OCI-M2 (cell line): ENCODE results near the gene IFIT3.
"Not testable (repeated sequence)": the region's sequence is repeated elsewhere in the genome, so short reads cannot be mapped to it uniquely, and the experiment has no call there.

Source experiments
- DNase-seq: peaks from one replicate; lab custom pipeline; 2025; ENCODE audit not compliant: unreplicated experiment; lab: John Stamatoyannopoulos, UW

IFIT3 gene

DNA sequence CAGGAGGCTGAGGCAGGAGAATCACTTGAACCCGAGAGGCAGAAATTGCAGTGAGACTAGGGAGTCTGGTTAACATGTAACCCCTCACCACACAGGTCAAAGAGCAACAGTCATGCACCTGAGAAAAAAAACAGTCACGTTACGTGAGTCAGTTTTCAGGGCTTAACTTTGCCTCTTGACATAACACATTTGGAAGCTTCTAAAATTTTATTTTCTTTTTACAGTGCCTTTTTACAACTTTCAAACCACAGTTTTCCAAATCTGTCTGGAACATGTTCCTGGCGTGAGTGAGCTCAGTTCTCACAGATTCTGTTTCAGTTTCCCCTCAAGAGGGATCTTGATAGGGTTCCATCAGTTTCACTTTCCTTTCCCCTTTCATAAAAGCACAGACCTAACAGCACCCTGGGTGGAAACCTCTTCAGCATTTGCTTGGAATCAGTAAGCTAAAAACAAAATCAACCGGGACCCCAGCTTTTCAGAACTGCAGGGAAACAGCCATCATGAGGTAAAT lies 4.4 kb downstream of the IFIT3 start:
- DNase-seq, result no peak

DNA sequence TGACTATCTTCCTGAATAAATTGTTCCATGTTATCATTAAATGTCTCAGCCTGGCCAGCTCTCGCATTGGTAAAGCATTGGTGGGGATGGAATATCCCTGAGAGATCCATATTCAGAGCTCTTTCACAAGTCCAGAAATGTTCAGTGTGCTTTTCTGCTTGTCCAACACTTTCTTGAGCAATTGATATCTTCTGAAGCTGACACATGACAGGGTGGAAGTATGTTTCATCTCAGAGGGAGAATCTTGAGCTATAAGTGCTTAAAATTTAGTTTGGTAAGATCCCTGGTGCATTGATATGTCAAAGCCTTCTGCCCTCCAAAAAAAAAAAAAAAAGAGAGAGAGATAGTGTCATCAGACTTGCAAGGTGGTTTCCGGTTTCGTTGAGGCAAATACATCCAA lies 7.4 kb downstream of the IFIT3 start:
- DNase-seq, result no peak

GRCh38 chr10:89336241-89336640 lies 8.4 kb downstream of the IFIT3 start:
- DNase-seq, result no peak

DNA sequence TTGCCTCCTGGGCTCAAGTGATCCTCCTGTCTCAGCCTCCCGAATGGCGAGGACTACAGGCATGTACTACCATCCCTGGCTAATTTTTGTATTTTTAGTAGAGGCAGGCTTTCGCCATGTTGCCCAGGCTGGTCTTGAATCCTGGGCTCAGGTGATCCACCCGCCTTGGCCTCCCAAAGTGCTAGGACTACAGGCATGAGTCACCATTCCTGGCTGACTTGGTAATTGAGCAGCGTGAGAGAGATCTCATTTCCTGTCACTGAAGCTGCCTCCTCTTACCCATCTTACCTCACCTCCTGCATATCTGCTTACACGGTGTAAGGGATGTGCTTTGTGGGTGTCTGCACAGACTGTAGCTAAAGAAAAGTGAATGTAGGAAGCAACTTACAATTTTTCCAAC lies 9.7 kb downstream of the IFIT3 start:
- no peak for DNase-seq

- no peak for DNase-seq
Observed at GRCh38 chr10:89338713-89339112, 10.9 kb downstream of the IFIT3 start.

GRCh38 chr10:89339875-89340274 lies 12.1 kb downstream of the IFIT3 start:
- DNase-seq, result no peak

DNA sequence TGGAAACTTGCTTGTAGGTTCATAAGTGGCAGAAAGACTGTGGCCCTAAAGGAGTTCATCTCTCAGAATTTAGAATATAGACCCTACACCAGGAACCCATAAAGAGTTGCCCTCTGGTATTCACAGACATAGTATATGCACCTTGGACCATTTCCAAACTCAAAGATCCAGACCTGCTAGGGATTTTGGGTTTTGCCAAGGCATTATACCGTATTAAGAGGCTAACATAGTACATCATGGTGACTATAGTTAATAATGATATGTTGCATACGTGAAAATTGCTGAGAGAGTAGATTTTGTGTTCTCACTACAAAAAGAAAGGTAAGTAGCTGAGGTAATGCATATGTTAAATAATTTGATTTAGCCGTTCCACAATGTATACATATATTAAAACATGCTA lies 13.9 kb downstream of the IFIT3 start:
- no peak for DNase-seq

GRCh38 chr10:89342206-89342958 lies 14.6 kb downstream of the IFIT3 start:
- no peak for DNase-seq

- no peak for DNase-seq
Observed at GRCh38 chr10:89343089-89343767, 15.4 kb downstream of the IFIT3 start.

DNA sequence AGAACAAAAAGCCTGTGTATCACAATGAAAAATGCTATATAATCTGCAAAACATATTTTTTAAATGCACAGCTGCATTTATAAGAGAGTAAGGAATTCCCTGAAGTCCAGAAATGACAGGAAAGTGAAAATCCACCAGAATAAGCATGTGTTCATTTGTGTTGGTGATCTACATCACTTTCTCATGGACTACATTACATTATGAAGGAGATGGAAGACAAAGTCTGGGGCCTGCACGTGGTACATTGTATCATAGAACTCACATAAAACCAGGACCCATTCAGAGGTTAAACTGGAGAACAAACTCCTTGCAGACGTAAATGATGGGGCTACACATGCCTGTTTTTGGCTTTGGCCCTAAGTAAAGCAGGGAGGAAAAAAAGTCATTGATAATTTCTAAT lies 16.4 kb downstream of the IFIT3 start:
- DNase-seq, result no peak

DNA sequence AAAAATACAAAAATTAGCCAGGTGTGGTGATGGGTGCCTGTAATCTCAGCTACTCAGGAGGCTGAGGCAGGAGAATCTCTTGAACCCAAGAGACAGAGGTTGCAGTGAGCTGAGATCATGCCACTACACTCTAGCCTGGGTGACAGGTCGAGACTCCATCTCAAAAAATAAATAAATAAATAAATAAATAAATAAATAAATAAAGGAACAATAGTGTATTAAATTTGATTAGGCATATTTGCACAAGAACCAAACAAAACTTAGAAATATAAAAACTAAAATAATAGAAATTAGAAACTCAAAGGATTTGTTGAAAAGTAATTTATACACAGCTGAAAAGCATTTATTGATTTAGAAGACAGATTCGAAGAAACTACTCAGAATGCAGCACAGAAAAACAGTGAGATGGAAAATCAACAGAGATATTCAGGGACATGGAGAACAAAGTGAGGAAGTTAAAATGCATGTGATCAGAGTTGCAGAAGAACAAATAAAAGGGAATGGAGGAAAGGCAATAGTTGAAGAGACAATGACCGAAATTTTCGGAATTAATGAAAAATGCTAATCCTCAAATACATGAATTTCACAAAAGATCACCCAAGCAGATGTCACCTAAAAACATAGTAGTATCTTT lies 17.7 kb downstream of the IFIT3 start:
- no peak for DNase-seq

DNA sequence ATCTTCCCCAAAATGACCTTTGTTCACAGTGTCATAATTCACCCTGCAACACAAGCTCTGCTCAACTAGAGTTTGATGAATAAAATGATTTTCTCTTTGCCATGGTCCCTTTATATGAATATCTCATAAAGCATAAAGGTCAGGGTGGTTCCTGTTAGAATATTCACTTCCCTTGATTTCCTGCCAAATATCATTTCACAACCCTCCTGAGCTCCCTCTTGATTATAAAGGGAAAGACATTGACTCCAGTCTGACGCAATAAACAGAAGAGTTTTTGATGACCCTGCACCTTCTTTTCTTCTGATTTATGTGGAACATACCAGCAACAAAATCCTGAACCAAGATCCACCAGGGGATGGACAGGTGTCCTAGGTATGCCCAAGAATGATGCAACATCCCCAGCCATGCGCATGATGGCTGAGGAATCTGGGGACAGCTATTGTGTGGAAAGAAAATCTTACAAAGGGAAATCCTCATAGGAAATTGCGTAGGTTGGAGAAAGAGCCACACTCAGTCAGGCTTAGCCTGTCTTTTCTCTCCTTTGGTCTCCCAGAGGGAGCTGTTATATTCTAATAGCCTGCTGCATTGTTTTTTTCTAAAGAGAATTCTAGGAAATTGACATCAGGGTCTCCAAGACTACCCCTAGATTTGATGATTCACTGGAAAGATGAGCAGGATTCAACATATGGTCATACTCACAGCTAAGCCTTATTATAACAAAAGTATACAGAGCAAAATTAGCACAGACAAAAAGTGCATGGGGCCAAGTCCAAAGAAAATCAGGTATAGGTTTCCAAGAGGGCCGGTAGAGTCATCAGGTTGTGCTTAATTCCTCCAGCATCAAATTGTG lies 18.8 kb downstream of the IFIT3 start:
- no peak for DNase-seq

GRCh38 chr10:89347701-89348457 lies 20.1 kb downstream of the IFIT3 start:
- no peak for DNase-seq

- no peak for DNase-seq
Observed at GRCh38 chr10:89348481-89348880, 20.7 kb downstream of the IFIT3 start.

DNA sequence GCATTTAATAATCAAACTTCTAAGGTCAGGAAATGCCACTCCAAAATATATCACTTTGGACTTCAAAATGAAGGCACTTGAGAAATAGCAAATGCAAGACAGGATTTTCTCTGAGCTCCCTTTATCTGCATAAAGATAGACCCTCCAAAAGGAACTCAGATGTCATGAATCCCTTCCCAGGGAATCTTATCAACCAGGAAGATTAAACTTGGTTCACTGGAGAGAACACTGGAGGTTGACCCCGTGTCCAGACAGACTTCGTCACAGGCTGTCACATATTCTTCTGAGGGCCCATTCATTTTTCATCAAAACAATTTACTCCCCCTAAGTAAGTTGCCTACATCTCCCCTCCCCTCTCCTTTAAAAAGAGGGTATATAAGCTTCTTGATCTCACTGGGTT lies 21.2 kb downstream of the IFIT3 start:
- DNase-seq, result no peak

- DNase-seq, result not testable (repeated sequence)
Observed at GRCh38 chr10:89350631-89351315, 23.0 kb downstream of the IFIT3 start.

DNA sequence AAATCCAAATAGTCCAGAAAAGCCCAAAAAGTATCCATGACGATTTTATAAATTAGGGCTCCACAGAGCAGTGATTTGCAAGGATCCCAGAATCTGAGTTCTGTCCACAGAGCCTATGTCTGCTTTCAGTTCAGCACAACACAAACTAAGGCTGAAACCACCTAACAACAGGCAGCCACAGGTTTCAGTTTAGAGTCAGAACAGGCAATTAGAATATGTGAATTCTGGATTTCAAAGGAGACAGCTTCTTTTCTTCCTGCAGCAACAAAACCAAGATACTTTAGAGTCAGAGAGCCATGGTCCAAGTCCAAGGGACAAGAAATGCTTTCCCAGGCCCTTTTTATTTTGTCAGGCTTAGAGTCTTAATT lies 23.6 kb downstream of the IFIT3 start:
- DNase-seq, result no peak

DNA sequence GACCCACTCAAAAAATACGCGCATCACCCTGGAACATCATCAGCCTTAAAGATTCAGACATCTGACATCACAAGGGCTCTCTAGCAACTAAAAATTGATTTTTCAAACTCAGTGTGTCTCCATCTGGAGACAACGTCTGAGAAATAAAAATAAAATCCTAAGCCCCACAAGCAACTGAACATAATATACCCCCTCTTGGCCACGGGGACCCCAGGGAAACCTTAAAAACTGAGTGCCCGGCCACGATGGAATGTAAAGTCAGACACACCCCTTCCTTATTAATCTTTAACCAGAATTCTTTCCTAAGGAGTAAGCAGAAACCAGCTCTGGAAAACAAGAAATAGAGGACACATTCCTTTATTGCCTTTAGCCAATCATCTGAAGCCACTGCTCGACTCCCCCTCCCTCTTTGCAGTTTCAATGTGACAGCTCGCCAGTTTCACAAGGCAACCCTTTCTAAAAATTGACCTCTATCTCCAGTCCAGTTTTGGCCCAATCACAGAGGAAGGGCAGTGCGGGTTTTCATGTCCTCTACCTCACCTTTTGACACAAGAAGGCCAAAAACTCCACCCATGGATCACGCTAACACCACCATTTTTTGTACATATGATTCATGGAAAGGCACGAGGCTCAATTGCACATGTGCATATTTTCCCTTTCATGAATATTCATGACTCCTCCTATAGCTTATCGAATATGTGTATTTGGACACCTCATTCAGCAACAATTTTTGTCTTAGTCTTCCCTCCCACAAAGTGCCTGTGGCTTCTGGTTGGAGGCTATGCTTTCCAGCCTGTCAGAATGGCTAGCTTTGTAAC lies 24.2 kb downstream of the IFIT3 start:
- no peak for DNase-seq

DNA sequence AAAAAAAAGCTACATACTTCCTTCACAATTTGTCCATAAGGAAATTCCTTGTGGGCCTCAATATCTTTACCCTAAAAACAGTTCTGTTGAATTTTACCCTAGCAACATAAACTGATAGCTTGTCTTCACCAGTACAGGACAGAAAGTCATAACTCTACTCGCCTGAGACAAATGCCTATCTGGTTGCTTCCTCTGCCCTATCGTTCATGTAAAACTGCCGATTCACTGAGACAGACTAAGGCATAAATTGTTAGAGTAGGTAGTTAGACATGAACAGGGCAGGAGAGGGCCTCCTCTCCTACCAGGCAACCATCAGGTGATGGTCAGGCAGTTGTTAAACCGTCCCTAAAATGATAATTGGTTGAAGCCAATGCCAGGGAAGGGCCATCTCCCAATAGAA lies 25.0 kb downstream of the IFIT3 start:
- DNase-seq, result no peak
